ENCODE results near the gene ZNF425. TPM values are rescaled to one million over a fixed set of nuclear protein-coding genes. Genes with fewer than 3 reads are reported as not detected.

The ZNF425 gene
- polyA plus RNA-seq, 3 donors: 0.15 to 0.17 TPM; not detected in 1

DNA sequence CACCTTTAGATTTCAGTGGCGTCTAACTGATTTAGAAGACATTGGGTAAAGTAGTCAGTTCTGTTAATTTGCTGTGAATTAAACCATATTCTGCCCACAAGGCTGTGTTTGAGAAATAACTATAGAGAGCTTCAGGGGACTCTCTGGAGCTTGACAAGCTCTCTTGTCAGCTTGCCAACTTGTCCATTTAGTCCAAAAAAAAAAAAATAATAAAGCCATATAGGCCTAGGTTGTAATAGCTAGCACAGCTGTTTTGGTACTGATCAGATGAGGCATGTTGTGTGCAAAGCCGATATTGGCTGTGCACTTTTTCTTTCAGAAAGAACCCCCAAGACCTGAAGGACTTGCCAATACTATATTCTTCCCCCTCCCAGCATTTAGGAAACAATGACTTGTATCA lies 49.0 kb upstream of the ZNF425 start:
- H3K9me3 ChIP-seq (replicated peaks in 1 of 2; ENCODE audit: control insufficient read depth in 1 of 2, insufficient read depth in 1 of 2, low read length in 2 of 2): no peaks in the 10 kb centered on the region
- peaks cover 56 to 92% of the 10 kb centered on the region in 2 donors for H3K36me3 ChIP-seq (replicated peaks in 1 of 2; ENCODE audit: control insufficient read depth in 1 of 2, insufficient read depth in 2 of 2, low read length in 2 of 2)
- intact Hi-C loops (cut with micrococcal nuclease): no loop called here
- Mint-ChIP-seq H3K27ac (no peak overlapping the region), H3K27me3 (ENCODE audit: low read depth in 3 of 3) (no peaks in the 10 kb centered on the region), H3K4me3 (no peak overlapping the region), H3K36me3 (peaks cover 55 to 86% of the 10 kb centered on the region in 2 donors), H3K4me1 (no peaks in the 10 kb centered on the region), H3K9me3 (no peaks in the 10 kb centered on the region)
- no peak for DNase-seq
- no peak overlapping the region for H3K4me3 ChIP-seq (replicated peaks in 1 of 3; ENCODE audit: low read depth in 2 of 3, low read length in 3 of 3)
- no CpG with 5 or more reads among the region's 2 CpGs for WGBS (ENCODE audit: insufficient coverage)
- H3K79me2 ChIP-seq (ENCODE audit: insufficient read depth, low read length): no peaks in the 10 kb centered on the region
- H3K9ac ChIP-seq (ENCODE audit: insufficient read depth, low read length, poor library complexity, severe bottlenecking): no peak overlapping the region
- no peaks in the 10 kb centered on the region for H3K27me3 ChIP-seq (ENCODE audit: control insufficient read depth in 2 of 2, insufficient read depth in 2 of 2, low read length in 2 of 2)
- no peak overlapping the region for H3K4me2 ChIP-seq (replicated peaks; ENCODE audit: extremely low read depth, low read length, poor library complexity, severe bottlenecking)
- H3K4me1 ChIP-seq (ENCODE audit: control insufficient read depth in 1 of 2, insufficient read depth in 2 of 2, low read length in 2 of 2): no peaks in the 10 kb centered on the region
- no peaks in the 10 kb centered on the region for H4K20me1 ChIP-seq (ENCODE audit: insufficient read depth, low read length)
- no peak overlapping the region for H3K27ac ChIP-seq (ENCODE audit: low read depth in 1 of 2, low read length in 2 of 2)
- no peak for TF ChIP-seq CTCF (IDR thresholded peaks at IDR 0.05)
- H2AFZ ChIP-seq (ENCODE audit: insufficient read depth, low read depth, low read length, poor library complexity, severe bottlenecking): no peak overlapping the region

DNA sequence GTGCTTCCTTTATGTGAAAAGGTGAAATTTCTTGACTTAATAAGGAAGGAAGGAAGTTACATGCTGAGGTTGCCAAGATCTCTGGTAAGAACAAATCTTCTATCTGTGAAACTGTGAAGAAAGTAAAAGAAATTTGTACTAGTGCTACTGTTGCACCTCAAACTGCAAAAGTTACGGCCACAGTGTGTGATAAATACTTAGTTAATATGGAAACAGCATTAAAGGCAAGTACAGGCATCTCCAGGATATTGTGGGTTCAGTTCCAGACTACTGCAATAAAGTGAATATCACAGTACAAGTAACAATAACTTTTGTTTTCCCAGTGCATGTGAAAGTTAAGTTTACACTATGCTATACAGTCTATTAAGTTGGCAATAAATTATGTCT lies 46.4 kb upstream of the ZNF425 start:
- peaks cover 54 to 92% of the 10 kb centered on the region in 2 donors for H3K36me3 ChIP-seq (replicated peaks in 1 of 2; ENCODE audit: control insufficient read depth in 1 of 2, insufficient read depth in 2 of 2, low read length in 2 of 2)
- no peaks in the 10 kb centered on the region for H3K4me1 ChIP-seq (ENCODE audit: control insufficient read depth in 1 of 2, insufficient read depth in 2 of 2, low read length in 2 of 2)
- DNase-seq: no peak
- intact Hi-C loops (cut with micrococcal nuclease): no loop called here
- no peak overlapping the region for H3K9ac ChIP-seq (ENCODE audit: insufficient read depth, low read length, poor library complexity, severe bottlenecking)
- no peak overlapping the region for H3K4me3 ChIP-seq (replicated peaks in 1 of 3; ENCODE audit: low read depth in 2 of 3, low read length in 3 of 3)
- Mint-ChIP-seq H3K9me3 (no peaks in the 10 kb centered on the region), H3K36me3 (peaks cover 52 to 85% of the 10 kb centered on the region in 2 donors), H3K27me3 (ENCODE audit: low read depth in 3 of 3) (no peaks in the 10 kb centered on the region), H3K4me3 (no peak overlapping the region), H3K27ac (peak overlapping the region in 1 of 7 donors; percentile 21), H3K4me1 (no peaks in the 10 kb centered on the region)
- no peak overlapping the region for H2AFZ ChIP-seq (ENCODE audit: insufficient read depth, low read depth, low read length, poor library complexity, severe bottlenecking)
- whole genome bisulfite sequencing (ENCODE audit: insufficient coverage): no CpG with 5 or more reads among the region's 1 CpG
- H3K79me2 ChIP-seq (ENCODE audit: insufficient read depth, low read length): no peaks in the 10 kb centered on the region
- H3K27ac ChIP-seq (ENCODE audit: low read depth in 1 of 2, low read length in 2 of 2): no peak overlapping the region
- TF ChIP-seq CTCF (IDR thresholded peaks at IDR 0.05): no peak
- no peaks in the 10 kb centered on the region for H3K9me3 ChIP-seq (replicated peaks in 1 of 2; ENCODE audit: control insufficient read depth in 1 of 2, insufficient read depth in 1 of 2, low read length in 2 of 2)
- no peaks in the 10 kb centered on the region for H4K20me1 ChIP-seq (ENCODE audit: insufficient read depth, low read length)
- H3K4me2 ChIP-seq (replicated peaks; ENCODE audit: extremely low read depth, low read length, poor library complexity, severe bottlenecking): no peak overlapping the region
- no peaks in the 10 kb centered on the region for H3K27me3 ChIP-seq (ENCODE audit: control insufficient read depth in 2 of 2, insufficient read depth in 2 of 2, low read length in 2 of 2)
